Liver (tissue), 3 donors: ENCODE data around the gene E2F4.

Experiments used
- FOXA2 ChIP-seq: IDR thresholded peaks from 2 replicates; pipeline ENCODE4 v1.6.1; 2016; ENCODE audit warnings: antibody characterized with exemption
- GABPA ChIP-seq, 2 donors: IDR thresholded peaks in 1 of 2; conservative IDR thresholded peaks in 1 of 2; 2 replicates each; pipeline ENCODE4 v1.6.1; 2016; ENCODE audit warnings: antibody characterized with exemption in 2 of 2, mild to moderate bottlenecking in 1 of 2, moderate library complexity in 1 of 2
- JUND ChIP-seq, 2 donors: IDR thresholded peaks; 2 replicates each; pipeline ENCODE4 v1.6.1; 2016; ENCODE audit warnings: antibody characterized with exemption in 2 of 2
- REST ChIP-seq: IDR thresholded peaks from 2 replicates; pipeline ENCODE4 v1.6.1; 2016; ENCODE audit warnings: antibody characterized with exemption, mild to moderate bottlenecking
- YY1 ChIP-seq: IDR thresholded peaks from 2 replicates; pipeline ENCODE4 v1.6.1; 2016; ENCODE audit warnings: antibody characterized with exemption, mild to moderate bottlenecking
- TF ChIP-seq, protein P1 (sequence below): fragments of 150-350 bp; IDR thresholded peaks from 2 replicates; pipeline ENCODE4 v1.5.1; 2017; ENCODE audit warnings: improper control_type of control experiment, low read depth, low read length; ENCODE audit not compliant: missing input control
- TF ChIP-seq, protein P2 (sequence below): IDR thresholded peaks from 2 replicates; pipeline ENCODE4 v1.6.1; 2016; ENCODE audit warnings: antibody characterized with exemption
- donor health status: healthy.
- donor health status: healthy.

GRCh38 chr16:67197704-67198103 is 5.7 kb downstream of the E2F4 start:
- no peak for TF ChIP-seq GABPA (IDR thresholded peaks at IDR 0.05 in 1 of 2, conservative IDR thresholded peaks at IDR 0.05 in 1 of 2)
- TF ChIP-seq, protein P1, sequence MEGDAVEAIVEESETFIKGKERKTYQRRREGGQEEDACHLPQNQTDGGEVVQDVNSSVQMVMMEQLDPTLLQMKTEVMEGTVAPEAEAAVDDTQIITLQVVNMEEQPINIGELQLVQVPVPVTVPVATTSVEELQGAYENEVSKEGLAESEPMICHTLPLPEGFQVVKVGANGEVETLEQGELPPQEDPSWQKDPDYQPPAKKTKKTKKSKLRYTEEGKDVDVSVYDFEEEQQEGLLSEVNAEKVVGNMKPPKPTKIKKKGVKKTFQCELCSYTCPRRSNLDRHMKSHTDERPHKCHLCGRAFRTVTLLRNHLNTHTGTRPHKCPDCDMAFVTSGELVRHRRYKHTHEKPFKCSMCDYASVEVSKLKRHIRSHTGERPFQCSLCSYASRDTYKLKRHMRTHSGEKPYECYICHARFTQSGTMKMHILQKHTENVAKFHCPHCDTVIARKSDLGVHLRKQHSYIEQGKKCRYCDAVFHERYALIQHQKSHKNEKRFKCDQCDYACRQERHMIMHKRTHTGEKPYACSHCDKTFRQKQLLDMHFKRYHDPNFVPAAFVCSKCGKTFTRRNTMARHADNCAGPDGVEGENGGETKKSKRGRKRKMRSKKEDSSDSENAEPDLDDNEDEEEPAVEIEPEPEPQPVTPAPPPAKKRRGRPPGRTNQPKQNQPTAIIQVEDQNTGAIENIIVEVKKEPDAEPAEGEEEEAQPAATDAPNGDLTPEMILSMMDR: no peak
- TF ChIP-seq REST: no peak
- TF ChIP-seq FOXA2: no peak
- TF ChIP-seq JUND (IDR thresholded peaks at IDR 0.05): no peak
- TF ChIP-seq YY1: no peak
- TF ChIP-seq, protein P2, sequence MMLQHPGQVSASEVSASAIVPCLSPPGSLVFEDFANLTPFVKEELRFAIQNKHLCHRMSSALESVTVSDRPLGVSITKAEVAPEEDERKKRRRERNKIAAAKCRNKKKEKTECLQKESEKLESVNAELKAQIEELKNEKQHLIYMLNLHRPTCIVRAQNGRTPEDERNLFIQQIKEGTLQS: no peak
